Activated B cell treated with CpG ODN at 0.5 μM for 24 hours (primary cell): ENCODE results near the gene TTBK1. TPM values are rescaled to one million over a fixed set of nuclear protein-coding genes. Genes with fewer than 3 reads are reported as not detected.

Source experiments
- ATAC-seq: fragments of 200-7000 bp; cut with Tn5 transposase; one replicate; pipeline ENCODE4 v1.10.0; 2021; ENCODE audit warnings: low read depth, mild to moderate bottlenecking, moderate library complexity
- CTCF ChIA-PET: fragments of 350-600 bp; sonication (Branson Sonifier 250); formaldehyde crosslinking; loops from one replicate; lab custom pipeline; 2021; ENCODE audit warnings: antibody characterized with exemption; lab: Charles Lee
- POLR2A ChIA-PET: fragments of 350-600 bp; sonication (Branson Sonifier 250); formaldehyde crosslinking; loops from one replicate; lab custom pipeline; 2021; ENCODE audit warnings: antibody characterized with exemption; lab: Charles Lee
- DNase-seq: peaks from one replicate; pipeline ENCODE4 v3.0.0; 2022
- H3K27ac Mint-ChIP-seq: one replicate; pipeline ENCODE4 v1.8.0; 2020; ENCODE audit warnings: mixed read lengths
- H3K27me3 Mint-ChIP-seq: one replicate; pipeline ENCODE4 v1.8.0; 2021; ENCODE audit warnings: mixed read lengths
- H3K36me3 Mint-ChIP-seq: one replicate; pipeline ENCODE4 v1.8.0; 2021; ENCODE audit warnings: low read depth, mixed read lengths
- H3K4me1 Mint-ChIP-seq: one replicate; pipeline ENCODE4 v1.8.0; 2021; ENCODE audit warnings: mixed read lengths
- H3K4me3 Mint-ChIP-seq: one replicate; pipeline ENCODE4 v1.8.0; 2020; ENCODE audit warnings: mild to moderate bottlenecking, mixed read lengths
- H3K9me3 Mint-ChIP-seq: one replicate; pipeline ENCODE4 v1.8.0; 2020; ENCODE audit warnings: mixed read lengths
- intact Hi-C: fragments of 100-400 bp; cut with micrococcal nuclease; formaldehyde crosslinking; loops from one replicate; pipeline ENCODE4 v1.15.1; 2024
- total RNA-seq: library from RNA; stranded (reverse); gene quantifications from 2 replicates; pipeline ENCODE4 v1.2.3, GENCODE V29; 2022
- TF ChIP-seq, protein P1 (sequence below): fragments of 200-600 bp; IDR thresholded peaks from one replicate; pipeline ENCODE4 v1.8.0; 2022; ENCODE audit warnings: antibody characterized with exemption, mild to moderate bottlenecking

TTBK1 gene
- total RNA-seq, 1 donor from 2014 or later, result 0.13 TPM

DNA sequence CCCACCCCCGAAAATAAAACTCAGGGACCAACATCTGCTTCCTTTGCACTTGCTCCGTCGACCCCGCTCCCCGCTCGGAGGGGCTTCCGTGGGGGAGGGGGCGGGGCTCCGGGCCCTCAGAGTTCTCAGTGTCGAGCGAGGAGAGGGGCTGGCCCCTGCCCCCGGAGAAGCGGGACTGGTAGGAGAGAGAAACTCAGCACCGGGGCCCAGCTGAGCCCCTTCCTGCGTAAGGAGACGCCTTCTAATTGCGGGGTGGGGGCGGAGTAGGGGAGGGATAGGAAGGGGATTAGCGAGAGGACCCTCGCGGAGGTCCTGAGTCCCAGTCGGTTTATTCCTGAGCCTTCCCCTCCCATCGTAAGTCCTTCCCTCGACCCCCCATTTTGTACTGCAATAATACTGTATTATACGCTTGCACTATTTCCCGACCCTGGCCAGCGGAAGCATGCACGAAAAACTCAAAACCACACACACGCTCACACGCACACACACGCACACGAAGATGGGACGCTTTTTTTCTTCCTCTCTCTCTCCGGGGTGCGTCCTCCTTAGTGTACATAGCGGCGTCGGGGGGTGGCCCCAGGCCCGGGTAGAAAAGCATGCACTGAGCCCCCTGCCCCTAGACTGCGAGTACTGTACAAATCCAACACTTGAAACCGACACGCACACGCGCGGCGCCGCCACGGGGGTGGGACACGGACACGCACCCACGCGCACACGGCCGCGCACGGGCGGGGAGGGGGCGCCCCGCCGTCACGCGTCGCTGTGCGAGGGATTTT, 32.7 kb downstream of the TTBK1 start:
- Mint-ChIP-seq H3K36me3 (peaks cover 2% of the 10 kb centered on the region), H3K4me1 (peaks cover 31% of the 10 kb centered on the region), H3K4me3 (peak overlapping the region; percentile 85), H3K9me3 (no peaks in the 10 kb centered on the region), H3K27ac (peak overlapping the region; percentile 87), H3K27me3 (peaks cover 30% of the 10 kb centered on the region)
- ATAC-seq, result peak; percentile 59
- intact Hi-C loops, result loop anchor here (1.0 kb wide), 1 partner anchor 107 kb away; no protein-coding TSS in a partner anchor
- DNase-seq, result peak; percentile 45
- CTCF ChIA-PET, result no interaction called here
- POLR2A ChIA-PET, result interaction anchor here (0.5 to 1.6 kb wide), 9 partner anchors 10 to 354 kb away, joined by 3 to 11 read pairs (median 4); partner anchors contain the start of genes TJAP1 and ZNF318
- TF ChIP-seq, protein P1, sequence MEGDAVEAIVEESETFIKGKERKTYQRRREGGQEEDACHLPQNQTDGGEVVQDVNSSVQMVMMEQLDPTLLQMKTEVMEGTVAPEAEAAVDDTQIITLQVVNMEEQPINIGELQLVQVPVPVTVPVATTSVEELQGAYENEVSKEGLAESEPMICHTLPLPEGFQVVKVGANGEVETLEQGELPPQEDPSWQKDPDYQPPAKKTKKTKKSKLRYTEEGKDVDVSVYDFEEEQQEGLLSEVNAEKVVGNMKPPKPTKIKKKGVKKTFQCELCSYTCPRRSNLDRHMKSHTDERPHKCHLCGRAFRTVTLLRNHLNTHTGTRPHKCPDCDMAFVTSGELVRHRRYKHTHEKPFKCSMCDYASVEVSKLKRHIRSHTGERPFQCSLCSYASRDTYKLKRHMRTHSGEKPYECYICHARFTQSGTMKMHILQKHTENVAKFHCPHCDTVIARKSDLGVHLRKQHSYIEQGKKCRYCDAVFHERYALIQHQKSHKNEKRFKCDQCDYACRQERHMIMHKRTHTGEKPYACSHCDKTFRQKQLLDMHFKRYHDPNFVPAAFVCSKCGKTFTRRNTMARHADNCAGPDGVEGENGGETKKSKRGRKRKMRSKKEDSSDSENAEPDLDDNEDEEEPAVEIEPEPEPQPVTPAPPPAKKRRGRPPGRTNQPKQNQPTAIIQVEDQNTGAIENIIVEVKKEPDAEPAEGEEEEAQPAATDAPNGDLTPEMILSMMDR, result no peak

DNA sequence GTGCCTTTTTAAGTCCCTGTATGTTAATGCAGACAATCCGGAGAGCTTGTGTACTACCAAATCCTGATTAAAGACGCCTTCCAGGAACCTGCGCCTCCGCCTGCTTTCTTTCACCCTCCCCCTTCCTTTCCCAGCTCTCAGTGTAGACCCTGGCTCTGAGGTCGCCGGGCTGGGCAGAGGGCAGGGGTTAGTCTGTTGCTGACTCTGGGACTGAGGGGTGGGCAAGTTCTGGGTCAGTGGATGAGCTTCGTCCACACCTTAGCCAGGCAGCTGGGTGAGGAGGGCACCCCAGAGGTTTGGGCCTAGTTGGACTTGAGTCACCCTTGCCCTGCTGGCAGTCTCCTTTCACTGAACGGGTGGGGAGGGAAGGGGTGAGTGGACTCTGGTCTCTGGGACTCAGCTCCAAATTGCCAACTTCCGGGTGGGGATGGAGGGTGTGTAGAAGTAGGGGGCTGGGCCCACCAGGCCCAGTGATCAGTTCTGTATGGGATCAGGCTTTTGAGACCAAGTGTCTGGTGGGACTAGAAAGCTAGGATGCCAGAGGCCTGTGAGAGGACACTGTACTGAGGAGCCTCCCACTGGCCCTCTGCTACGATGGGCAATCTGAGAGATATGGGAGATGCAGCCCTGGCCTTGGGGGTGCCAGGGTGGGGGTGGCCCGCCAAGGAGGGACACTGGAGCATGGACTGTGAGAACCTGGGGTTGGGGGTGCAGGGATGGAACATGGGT, 33.5 kb downstream of the TTBK1 start:
- CTCF ChIA-PET, result no interaction called here
- DNase-seq (no peak), ATAC-seq (no peak)
- Mint-ChIP-seq H3K9me3 (no peaks in the 10 kb centered on the region), H3K27ac (peak overlapping the region; percentile 7), H3K4me3 (peak overlapping the region; percentile 24), H3K36me3 (peaks cover 2% of the 10 kb centered on the region), H3K4me1 (peaks cover 26% of the 10 kb centered on the region), H3K27me3 (peaks cover 30% of the 10 kb centered on the region)
- intact Hi-C loops, result loop anchor here (1.0 kb wide), 1 partner anchor 107 kb away; no protein-coding TSS in a partner anchor
- TF ChIP-seq, protein P1, result no peak
- POLR2A ChIA-PET, result interaction anchor here (0.6 to 1.6 kb wide), 2 partner anchors 67 to 108 kb away, joined by 3 to 11 read pairs; no protein-coding TSS in a partner anchor

DNA sequence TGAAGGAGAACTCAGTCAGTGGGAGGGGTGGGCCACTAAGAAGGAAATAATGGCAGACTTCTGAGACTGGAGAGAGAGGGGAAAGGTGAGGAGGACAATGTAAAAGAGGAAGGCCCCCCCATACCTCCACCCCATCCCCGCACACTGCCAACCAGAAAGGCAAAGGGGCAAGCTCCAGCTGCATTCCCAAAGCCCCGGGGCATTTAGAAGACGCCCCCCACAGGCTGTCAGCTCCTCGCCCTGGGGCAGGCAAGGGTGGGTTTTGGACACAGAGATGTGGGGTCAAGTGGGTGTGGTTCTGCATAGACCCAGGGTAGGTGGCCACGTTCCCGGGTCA, 34.0 kb downstream of the TTBK1 start:
- no peak overlapping the region for H3K4me3 Mint-ChIP-seq
- H3K9me3 Mint-ChIP-seq, result no peaks in the 10 kb centered on the region
- intact Hi-C loops, result no loop called here
- DNase-seq (no peak), ATAC-seq (no peak)
- CTCF ChIA-PET, result no interaction called here
- H3K27ac Mint-ChIP-seq, result peak overlapping the region; percentile 7
- peaks cover 32% of the 10 kb centered on the region for H3K27me3 Mint-ChIP-seq
- H3K4me1 Mint-ChIP-seq, result peaks cover 22% of the 10 kb centered on the region
- H3K36me3 Mint-ChIP-seq, result peaks cover 2% of the 10 kb centered on the region
- POLR2A ChIA-PET, result interaction anchor here (0.6 kb wide), 1 partner anchor 67 kb away, joined by 3 read pairs; no protein-coding TSS in a partner anchor
- TF ChIP-seq, protein P1, result no peak

DNA sequence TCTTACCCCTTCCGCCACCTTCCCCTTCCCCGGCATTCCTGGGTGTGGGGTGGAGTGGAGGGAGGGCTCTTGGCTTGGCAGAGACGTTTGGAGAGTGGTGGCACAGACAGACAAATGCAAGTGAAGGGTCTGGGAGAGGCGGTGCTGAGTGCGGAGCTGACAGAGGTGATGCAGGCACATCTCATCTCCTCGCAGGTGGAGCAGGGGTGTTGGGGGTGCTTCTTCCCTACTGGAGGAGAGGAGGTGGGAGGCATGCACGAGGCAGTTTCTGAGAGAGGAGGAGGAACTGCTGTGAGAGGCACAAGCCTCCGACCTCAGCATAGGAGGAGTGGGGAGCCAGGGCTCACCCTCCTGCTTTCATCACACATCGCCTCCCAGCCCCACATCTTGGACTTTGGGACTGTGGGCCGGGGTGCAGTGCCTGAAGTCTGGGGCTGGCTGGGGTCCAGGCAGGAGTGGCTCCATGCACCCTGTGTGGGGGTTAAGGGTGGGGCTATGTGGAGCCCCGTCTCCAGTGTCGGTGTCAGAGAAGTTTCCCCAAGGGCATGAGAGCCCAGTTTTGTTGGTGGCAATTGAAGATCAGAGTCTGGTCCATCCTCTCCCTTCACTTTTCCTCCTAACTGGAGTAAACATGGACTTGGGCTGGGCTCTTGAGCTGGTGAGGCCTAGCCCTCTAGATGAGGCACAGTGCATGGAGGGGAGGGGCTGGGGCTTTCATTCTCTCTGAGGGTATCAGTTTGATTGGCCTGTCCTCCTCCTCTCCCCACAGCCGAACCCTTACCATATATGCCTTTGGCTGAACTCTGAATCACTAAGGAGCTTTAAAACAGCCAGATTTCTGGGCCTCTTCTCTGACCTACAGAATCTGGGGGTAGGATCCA, 34.6 kb downstream of the TTBK1 start:
- intact Hi-C loops, result no loop called here
- H3K4me3 Mint-ChIP-seq, result no peak overlapping the region
- peaks cover 21% of the 10 kb centered on the region for H3K4me1 Mint-ChIP-seq
- peaks cover 2% of the 10 kb centered on the region for H3K36me3 Mint-ChIP-seq
- POLR2A ChIA-PET, result interaction anchor here (0.6 kb wide), 1 partner anchor 147 kb away, joined by 4 read pairs; no protein-coding TSS in a partner anchor
- ATAC-seq (no peak), DNase-seq (no peak)
- H3K27me3 Mint-ChIP-seq, result peaks cover 36% of the 10 kb centered on the region
- no peaks in the 10 kb centered on the region for H3K9me3 Mint-ChIP-seq
- H3K27ac Mint-ChIP-seq, result no peak overlapping the region
- CTCF ChIA-PET, result no interaction called here
- TF ChIP-seq, protein P1, result no peak
